Measurements from ENCODE around the gene B4GALT5. TPM values are rescaled to one million over a fixed set of nuclear protein-coding genes. Genes with fewer than 3 reads are reported as not detected.
A peak's percentile ranks its signal among the peaks of the same experiment; 100 is the strongest.
"Not testable (repeated sequence)": the region's sequence is repeated elsewhere in the genome, so short reads cannot be mapped to it uniquely, and the experiment has no call there.

B4GALT5 gene
- total RNA-seq, 1 donor from 2014 or later = 46.1 TPM

DNA sequence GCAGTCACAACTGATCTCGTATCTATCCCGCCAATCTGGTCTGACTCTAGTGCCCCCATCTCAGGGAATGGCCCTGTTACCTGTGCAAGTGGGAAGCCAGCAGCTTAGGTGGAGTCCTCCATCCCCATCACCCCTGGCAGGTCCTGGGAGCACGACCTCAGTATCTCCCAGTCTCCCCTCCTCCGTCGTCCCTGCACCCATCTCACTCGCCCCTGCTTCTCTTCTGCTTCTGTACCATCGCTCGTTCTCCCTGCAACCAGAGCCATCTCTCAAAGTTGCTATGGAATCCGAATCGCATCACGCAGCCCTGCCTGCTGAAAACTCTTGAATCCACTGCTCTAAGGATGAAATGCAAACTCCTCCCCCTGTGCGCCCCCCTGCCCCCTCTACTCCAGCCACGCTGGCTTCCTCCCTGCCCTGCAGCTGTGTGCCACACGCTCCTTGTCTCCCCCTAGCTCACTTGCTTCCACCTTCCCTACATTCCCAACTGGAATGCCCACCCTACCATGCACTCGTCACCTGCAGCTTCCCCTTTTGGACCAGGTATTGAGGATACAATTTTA lies 81.7 kb downstream of the B4GALT5 start:
- H3K27ac ChIP-seq = peak overlapping the region; percentile 55
- DNase-seq = no peak
- intact Hi-C loops (cut with DNase I) = no loop called here
- peaks cover 24% of the 10 kb centered on the region for H3K4me1 ChIP-seq
- TF ChIP-seq, protein P1, sequence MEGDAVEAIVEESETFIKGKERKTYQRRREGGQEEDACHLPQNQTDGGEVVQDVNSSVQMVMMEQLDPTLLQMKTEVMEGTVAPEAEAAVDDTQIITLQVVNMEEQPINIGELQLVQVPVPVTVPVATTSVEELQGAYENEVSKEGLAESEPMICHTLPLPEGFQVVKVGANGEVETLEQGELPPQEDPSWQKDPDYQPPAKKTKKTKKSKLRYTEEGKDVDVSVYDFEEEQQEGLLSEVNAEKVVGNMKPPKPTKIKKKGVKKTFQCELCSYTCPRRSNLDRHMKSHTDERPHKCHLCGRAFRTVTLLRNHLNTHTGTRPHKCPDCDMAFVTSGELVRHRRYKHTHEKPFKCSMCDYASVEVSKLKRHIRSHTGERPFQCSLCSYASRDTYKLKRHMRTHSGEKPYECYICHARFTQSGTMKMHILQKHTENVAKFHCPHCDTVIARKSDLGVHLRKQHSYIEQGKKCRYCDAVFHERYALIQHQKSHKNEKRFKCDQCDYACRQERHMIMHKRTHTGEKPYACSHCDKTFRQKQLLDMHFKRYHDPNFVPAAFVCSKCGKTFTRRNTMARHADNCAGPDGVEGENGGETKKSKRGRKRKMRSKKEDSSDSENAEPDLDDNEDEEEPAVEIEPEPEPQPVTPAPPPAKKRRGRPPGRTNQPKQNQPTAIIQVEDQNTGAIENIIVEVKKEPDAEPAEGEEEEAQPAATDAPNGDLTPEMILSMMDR (IDR thresholded peaks at IDR 0.05) = no peak
- peaks cover 31% of the 10 kb centered on the region for H3K36me3 ChIP-seq
- no peak for ATAC-seq
- no peaks in the 10 kb centered on the region for H3K9me3 ChIP-seq
- H3K27me3 ChIP-seq = no peaks in the 10 kb centered on the region
- H3K4me3 ChIP-seq = no peak overlapping the region

DNA sequence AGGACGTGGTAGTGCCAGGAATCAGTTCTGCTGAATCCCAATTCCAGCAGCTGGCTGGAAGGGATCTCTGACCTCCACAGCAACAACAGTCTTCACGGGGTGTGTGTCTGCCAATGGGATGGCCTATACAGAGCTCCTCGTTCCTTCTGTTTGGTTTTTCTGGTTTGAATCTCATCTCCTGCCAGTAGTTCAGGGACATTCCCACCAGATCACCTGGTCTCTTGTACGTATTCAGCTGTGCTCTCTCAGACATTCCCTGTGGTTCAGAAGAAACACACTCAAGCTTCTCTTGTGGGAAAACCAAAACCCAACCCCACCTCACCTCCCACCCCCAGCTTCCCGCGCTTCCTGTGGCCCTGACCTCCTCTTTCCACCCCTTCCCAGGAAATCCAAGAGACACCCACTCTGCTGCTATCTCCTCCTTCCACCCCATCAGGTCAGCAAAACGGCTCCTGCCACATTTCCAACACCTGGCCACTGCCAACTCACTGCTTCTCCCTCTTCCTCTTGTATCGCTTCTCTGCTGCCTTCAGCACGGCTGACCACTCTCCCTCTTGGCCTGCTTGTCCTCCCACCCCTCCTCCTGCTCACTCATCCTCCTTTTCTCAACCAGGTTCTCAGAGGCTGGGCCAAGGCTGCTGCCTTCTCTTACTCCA lies 82.5 kb downstream of the B4GALT5 start:
- DNase-seq (no peak), ATAC-seq (peak; percentile 60)
- Histone ChIP-seq H3K4me1 (peaks cover 21% of the 10 kb centered on the region), H3K9me3 (no peaks in the 10 kb centered on the region), H3K4me3 (no peak overlapping the region), H3K36me3 (peaks cover 28% of the 10 kb centered on the region), H3K27ac (peak overlapping the region; percentile 55), H3K27me3 (no peaks in the 10 kb centered on the region)
- TF ChIP-seq, protein P1 (IDR thresholded peaks at IDR 0.05) = no peak
- intact Hi-C loops (cut with DNase I) = no loop called here

DNA sequence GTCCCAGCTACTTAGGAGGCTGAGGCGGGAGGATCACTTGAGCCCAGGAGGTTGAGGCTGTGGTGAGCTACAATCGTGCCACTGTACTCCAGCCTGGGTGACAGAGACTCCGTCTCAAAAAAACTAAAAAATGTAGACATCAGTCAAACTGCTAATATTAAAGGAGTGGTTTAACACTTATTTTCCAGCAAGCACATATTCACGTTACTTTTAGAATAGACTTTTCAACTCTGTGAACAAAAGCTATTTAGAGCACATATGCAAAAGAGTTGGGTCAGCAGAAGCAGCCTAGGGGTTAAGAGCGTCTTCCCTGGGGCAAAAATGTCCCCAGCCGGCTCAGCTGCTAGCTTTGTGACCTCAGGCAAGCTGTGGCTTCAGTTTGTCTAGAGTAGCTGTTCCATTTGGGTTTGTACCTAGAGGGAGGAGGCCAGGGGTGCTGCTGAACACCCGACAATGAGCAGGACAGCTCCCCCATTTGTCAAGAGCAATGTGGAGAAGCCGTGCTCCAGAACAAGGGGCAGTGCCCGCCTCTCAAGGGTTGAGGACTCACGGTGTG lies 83.2 kb downstream of the B4GALT5 start:
- DNase-seq (peak; percentile 81), ATAC-seq (peak; percentile 78)
- Histone ChIP-seq H3K27ac (peak overlapping the region; percentile 55), H3K27me3 (no peaks in the 10 kb centered on the region), H3K4me1 (peaks cover 21% of the 10 kb centered on the region), H3K36me3 (peaks cover 20% of the 10 kb centered on the region), H3K9me3 (no peaks in the 10 kb centered on the region), H3K4me3 (no peak overlapping the region)
- intact Hi-C loops (cut with DNase I) = no loop called here
- TF ChIP-seq, protein P1 (IDR thresholded peaks at IDR 0.05) = no peak

DNA sequence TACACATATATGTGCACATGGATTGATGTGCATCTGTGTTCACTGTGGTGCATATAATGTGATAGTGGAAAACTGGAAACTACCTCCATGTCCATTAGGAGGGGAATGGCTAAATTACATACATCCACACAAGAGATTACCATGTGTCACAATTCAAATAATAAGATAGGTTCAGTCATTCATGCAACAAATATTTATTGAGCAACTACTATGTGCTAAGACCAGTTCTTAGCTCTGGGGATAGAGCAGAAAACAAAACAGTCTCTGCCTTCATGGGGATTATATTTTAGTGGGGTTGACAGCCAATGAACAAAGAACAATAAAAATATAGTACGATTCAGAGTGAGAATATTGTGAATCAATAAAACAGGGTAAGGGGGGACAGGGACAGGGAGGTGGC lies 84.1 kb downstream of the B4GALT5 start:
- peaks cover 19% of the 10 kb centered on the region for H3K4me1 ChIP-seq
- no peaks in the 10 kb centered on the region for H3K9me3 ChIP-seq
- ATAC-seq (no peak), DNase-seq (no peak)
- H3K27ac ChIP-seq = no peak overlapping the region
- H3K36me3 ChIP-seq = peaks cover 12% of the 10 kb centered on the region
- intact Hi-C loops (cut with DNase I) = no loop called here
- no peak overlapping the region for H3K4me3 ChIP-seq
- no peaks in the 10 kb centered on the region for H3K27me3 ChIP-seq
- TF ChIP-seq, protein P1 (IDR thresholded peaks at IDR 0.05) = no peak

DNA sequence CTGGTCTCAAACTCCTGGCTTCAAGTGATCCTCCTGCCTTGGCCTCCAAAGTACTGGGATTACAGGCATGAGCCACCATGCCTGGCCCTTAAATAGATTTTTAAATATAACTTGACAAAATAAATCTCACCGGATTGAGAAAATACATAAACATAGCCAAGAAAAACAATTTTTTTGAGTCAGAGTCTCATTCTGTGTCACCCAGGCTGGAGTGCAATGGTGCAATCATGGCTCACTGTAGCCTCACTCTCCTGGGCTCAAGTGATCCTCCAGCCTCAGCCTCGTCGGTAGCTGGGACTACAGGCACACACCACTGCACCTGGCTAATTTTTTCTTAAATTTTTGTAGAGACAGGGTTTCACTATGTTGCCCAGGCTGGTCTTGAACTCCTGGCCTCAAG lies 85.4 kb downstream of the B4GALT5 start:
- H3K27me3 ChIP-seq; H3K36me3 ChIP-seq; intact Hi-C loops (cut with DNase I); H3K9me3 ChIP-seq; H3K4me3 ChIP-seq; H3K27ac ChIP-seq; DNase-seq; ATAC-seq: not testable (repeated sequence)
- H3K4me1 ChIP-seq = peaks cover 19% of the 10 kb centered on the region

DNA sequence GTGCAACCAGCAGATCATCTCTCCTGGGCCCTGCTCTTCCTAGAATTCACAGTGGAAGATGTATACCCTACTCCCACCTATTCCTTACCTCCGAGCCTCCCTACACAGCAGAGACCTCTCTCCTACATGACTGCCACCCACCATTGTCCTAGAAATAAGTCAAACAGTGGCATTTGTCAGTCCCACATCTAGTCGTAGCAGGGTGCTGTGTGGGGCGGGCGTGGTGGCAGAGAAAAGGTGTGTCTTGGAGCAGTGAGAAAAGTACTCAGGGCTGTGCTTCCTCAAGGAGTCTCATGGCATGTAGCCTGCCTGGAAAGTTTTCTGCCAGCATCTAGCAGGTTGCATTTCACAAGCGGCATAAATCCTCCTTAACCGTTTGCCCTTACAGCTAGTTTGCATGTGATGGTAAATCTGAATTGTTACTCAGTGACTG lies 86.3 kb downstream of the B4GALT5 start:
- TF ChIP-seq, protein P1 (IDR thresholded peaks at IDR 0.05) = no peak
- DNase-seq = peak; percentile 81
- peak; percentile 79 for ATAC-seq
- Histone ChIP-seq H3K9me3 (peaks cover under 1% of the 10 kb centered on the region), H3K36me3 (no peaks in the 10 kb centered on the region), H3K4me1 (peaks cover 19% of the 10 kb centered on the region), H3K4me3 (no peak overlapping the region), H3K27ac (no peak overlapping the region), H3K27me3 (no peaks in the 10 kb centered on the region)
- intact Hi-C loops (cut with DNase I) = no loop called here

DNA sequence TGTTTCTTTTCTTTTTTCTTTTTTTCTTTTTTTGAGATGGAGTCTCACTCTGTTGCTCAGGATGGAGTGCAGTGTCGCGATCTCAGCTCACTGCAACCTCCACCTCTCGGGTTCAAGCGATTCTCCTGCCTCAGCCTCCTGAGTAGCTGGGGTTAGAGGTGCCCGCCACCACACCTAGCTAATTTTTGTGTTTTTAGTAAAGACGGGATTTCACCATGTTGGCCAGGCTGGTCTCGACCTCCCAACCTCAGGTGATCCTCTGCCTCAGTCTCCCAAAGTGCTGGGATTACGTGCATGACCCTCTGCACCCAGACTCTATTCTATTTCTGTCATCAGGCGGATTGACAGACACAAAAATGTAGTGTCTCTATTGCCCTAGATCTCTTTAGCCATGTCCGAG lies 88.7 kb downstream of the B4GALT5 start:
- H3K27ac ChIP-seq; ATAC-seq; intact Hi-C loops (cut with DNase I); H3K27me3 ChIP-seq; H3K4me1 ChIP-seq; H3K36me3 ChIP-seq; H3K4me3 ChIP-seq; H3K9me3 ChIP-seq; DNase-seq: not testable (repeated sequence)
